ENCODE results near the gene ARHGAP15.
A peak's percentile ranks its signal among the peaks of the same experiment; 100 is the strongest.
"Not testable (repeated sequence)": the region's sequence is repeated elsewhere in the genome, so short reads cannot be mapped to it uniquely, and the experiment has no call there.

The ARHGAP15 gene

DNA sequence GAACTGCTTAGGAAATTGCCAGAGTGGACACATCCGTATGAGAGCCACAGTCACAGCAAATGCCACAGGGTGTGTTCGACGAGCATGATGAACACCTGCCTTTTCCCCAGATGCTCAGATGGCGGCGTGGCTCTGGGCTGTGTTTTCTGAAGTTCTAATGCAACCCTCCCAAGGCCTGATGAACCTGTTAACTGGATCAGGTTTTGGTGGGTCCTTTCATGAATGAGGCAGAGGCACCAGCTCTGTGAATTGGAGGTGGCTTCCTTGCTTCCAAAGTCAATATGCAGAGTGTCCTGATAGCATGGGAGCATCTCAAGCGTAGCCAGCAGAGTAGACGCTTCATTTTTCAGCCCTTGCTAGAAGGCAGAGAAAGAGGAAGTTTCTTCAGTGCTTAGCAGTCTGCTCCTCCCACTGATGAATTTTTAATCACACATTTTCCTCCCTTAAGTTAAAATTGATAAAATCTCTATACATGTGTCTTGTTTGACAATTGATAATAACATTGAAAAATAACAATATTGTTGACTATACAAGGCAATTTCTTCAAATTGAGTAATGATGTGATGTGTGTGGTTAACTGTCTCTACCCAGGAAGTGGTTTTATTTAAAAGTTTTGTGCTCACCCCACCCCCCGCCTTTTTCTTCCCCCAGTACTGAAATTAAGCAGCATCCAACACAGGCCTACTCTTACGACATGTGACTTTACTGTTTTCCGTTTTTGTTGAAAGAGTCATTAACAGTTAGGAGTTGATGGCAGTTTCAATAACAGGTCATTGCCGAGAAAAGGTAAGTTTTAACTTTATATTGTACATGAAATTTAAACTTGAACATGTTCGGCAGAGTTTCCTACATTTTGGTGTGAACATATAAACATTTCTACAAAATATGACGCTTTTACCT, at the start of gene ARHGAP15:
TSS of gene ARHGAP15 (plus strand) at position 739 of the 900 bp plus-strand sequence.
- DNase-seq = peak; percentile 63 to 68

DNA sequence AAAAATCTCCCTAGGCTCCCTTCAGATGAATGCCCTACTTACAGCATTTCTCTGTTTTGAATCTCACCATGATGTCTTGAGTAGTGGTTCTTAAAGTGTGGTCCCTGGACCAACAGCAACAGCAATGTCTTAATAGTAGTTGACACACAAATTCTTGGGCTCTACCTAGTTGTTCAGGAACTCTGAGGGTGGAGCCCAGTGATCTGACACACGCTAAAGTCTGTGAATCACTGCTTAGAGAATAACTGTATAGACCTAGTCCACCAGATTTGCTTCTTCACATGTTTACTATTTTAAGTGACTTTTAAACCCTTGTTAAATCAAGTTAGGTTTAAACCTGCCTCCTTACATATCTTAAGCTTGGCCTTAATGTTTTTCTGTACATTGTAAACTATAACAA, 47.6 kb upstream of the ARHGAP15 start:
- no peak for DNase-seq

DNA sequence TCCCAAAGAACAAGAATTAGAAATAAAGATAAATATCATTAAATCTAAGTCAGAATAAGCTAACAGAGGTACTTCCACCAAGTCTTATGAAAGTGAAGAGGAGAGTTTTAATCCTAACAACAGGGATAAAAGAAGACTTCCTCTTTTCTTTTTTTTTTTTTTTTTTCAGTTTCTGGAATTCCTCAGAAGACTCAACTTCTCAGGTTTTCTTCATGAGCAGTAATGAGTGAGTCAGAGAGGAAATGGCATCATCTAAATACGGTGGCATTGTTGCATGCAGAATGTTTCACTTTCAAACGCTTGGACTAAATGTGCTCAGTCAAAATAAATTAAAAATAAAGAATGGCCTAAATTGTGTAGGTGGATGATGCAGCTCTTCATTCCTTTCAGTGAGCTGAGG, 45.6 kb upstream of the ARHGAP15 start:
- DNase-seq = no peak

DNA sequence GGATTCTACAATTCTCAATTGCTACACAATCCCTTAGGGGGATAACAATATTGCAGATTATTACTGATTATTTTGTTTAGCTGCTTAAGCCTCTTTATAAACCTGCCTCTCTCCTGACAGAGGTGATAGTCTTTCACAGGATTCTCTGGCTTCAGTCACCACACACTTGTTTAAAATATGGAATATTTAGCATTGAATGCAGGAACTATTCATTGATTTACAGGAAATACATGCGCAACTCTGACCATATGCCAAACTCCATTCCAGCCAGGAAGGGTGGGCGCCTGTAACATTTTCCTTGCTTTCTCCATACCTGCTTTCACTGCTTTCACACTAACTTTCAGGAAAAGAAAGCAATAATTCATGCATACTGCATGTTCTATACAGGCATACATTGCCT, 44.8 kb upstream of the ARHGAP15 start:
- DNase-seq = no peak

DNA sequence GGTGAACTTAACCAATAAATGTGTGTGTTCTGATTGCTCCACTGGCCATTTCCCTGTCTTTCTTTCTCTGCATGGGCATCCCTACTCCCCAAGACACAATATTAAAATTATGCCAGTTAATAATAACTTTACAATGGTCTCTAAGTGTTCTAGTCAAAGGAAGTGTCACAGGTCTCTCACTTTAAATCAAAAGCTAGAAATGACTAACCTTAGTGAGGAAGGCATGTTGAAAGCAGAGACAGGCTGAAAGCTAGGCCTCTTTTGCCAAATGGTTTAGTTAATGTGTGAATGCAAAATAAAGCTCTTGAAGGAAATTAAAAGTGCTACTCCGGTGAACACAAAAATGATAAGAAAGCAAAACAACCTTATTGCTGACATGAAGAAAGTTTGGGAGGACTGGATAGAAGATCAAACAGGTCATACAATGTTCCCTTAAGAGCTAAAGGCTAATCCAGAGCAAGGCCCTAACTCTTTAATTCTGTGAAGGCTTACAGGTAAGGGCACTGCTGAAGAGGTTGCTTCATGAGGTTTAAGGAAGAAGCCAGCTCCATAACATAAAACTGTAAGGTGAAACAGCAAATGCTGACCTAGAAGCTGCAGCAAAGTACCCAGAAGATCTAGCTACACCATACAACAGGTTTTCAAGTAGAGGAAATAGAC, 44.0 kb upstream of the ARHGAP15 start:
- no peak for DNase-seq

DNA sequence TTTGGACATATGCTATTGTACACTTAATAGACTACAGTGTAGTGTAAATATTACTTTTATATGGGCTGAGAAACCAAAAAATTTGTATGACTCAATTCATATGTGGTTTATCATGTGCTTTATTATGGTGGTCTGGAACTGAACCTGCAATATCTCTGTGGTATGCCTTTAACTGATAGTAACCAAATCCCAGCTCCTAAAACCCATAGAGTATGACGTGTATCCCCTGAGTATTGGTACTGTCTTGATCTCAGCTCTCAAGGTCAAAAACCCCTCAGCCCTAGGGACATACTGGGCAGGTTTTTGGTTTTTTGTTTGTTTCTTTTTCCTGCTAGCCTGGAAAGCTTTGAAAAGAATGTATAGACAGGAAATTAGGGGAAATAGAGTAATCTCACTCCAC, 42.2 kb upstream of the ARHGAP15 start:
- no peak for DNase-seq

DNA sequence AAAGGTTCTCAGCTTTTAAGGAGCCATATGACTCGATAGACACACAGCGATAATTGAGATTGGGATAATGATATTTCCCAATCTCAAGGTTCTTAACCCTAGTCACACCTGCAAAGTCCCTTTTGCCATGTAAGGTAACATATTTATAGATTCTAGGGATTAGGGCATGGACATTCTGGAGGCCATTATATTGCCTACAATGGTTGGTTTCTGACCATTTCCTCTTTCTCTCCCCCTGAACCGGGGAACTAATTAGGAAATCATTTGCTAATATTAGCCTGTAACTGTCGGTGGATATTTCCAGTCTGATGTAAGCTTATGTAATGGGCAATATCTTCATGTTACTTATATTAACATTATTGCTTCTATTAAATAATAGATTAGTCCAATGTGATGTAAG, 40.8 kb upstream of the ARHGAP15 start:
- no peak for DNase-seq

DNA sequence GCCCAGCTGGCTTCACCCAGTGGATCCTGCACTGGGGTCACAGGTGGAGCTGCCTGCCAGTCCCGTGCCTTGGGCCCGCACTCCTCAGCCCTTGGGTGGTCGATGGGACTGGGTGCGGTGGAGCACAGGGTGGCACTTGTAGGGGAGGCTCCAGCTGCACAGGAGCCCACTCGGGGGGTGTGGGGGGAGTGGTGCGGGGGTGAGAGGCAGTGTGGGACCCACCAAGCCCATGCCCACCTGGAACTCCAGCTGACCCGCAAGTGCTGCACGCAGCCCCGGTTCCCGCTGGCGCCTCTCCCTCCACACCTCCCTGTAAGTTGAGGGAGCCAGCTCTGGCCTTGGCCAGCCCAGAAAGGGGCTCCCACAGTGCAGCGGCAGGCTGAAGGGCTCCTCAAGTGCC, 39.7 kb upstream of the ARHGAP15 start:
- not testable (repeated sequence) for DNase-seq

DNA sequence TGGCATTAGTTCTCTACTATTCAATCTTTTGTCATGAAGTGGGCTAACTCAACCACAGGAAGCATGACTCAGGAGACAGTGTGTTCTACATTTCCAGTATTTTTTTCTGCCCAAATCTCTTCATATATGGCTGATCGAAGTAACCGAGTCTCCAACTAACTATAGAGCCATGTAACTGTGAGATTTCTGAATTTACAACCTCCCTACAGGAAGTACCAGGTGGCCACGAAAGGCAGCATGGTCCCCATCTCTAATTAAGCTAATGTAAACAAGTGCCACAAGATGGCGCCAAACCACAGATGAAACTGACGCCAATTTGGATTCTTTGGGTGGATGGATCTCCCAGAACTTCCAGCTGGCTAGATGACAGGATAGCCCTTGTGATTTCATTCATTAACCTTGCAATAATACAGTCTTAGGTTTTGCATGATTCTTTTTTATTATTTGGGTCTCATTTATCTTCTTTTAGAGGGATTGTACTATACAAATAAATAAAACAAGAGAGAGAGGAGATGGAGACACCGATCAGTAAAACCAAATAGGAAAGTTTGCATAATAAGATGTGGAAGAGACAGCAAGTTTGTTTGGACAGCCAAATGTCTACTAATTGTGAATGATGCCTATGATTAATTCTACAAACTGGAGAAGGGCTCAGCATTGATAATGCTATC, 18.3 kb upstream of the ARHGAP15 start:
- peak; percentile 43 to 50 for DNase-seq

DNA sequence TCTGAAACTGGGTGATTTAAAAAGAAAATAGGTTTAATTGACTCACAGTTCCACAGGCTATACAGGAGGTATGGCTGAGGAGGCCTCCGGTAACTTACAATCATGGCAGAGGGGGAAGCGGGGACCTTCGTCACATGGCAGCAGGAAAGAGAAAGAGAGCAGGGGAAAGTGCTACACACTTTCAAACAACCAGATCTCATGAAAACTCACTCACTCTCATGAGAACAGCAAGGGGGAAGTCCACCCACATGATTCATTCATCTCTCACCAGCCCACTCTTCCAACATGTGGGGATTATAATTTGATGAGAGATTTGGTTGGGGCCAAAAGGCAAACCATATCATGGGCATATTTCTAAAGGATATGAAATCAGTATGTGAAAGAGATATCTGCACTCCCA, 12.0 kb upstream of the ARHGAP15 start:
- no peak for DNase-seq

DNA sequence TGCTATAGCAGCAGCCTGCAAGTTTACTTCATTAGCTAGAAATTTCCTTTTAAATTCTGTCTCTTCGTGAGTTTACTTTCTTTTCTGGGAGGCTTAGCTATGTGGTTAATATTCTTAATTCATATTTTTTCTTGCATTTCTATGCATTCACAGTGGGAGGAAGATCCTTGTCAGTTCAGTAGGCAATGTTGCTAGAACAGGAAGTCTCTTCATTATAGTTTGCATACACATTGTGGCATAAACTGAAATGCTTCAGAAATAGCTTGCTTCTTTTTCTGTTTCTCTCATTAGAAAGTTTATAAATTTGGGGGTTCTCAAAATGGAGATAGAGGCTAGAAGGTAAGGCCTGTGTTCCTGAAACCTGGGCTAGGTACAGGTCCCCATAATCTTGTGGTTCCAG, 8.1 kb upstream of the ARHGAP15 start:
- DNase-seq = no peak

DNA sequence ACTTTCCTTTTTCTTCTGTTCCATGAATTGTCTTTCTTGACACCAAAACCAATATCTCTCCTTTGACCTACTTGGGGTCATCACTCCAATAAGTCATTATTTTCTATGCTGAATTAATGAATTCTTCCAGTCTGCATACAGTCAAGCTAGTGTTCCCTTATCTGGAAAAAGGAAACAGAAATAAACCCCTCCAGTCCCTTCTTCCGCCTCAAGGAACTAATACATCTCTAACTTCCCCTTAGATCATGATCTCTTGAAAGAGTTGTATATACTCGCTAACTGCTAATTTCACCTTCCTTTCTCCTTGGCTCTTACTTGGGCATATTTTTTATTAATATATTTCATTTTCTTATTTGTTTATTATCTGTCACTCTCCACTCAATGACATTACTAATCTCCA, 7.3 kb upstream of the ARHGAP15 start:
- no peak for DNase-seq

DNA sequence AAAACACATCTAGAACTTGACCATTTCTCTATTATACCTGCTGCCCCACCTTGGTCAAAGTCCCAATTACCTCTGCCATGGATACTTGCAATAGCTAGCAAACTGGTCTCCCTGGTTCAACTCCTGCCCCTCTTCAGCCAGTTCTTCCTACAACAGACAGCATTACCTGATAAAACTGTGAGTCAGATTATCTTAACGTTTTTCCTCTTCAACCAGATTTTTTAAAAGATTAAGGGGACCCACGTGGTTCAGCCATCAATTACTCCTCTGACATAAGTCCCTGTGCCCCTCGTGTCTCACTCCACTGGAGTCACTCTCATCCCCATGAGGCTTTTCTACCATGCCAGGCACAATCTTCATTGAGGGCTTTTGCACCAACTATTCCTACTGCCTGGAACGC, 5.3 kb upstream of the ARHGAP15 start:
- DNase-seq = peak; percentile 15 to 17

DNA sequence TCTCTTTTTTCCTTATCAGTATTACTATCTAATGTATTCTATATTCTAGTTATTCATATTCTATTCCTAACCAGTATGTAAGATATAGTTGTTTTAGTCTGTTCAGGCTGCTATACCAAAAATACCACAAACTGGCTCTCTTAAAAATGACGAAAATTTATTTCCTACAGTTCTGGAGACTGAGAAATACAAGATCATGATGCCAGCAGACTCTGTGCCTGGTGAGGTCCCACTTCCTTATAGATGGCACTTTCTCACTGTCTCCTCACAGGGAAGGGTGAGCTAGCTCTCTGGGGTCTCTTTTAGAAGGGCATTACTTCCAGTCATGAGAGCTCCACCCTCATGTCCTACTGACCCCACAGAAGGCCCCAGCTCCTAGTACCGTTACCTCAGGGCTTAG, 4.8 kb upstream of the ARHGAP15 start:
- DNase-seq = no peak

DNA sequence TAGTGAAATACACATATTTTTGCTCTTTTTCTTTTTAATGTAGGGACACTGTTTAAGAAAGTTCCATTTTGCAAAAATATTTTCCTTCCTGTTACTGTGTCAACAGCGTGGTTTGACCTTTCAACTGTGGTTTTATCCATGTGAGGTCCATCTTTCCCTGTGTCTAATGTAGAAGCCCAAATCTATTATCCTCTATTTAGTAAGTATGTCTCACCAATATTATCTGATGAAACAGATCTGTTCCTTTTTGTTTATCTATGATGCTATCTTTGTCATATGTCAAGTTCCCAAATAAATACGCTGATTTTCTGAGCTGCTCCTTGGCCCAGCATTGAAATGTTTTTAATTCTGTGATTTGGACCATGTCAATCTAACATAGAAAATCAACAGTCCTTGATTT, 3.5 kb upstream of the ARHGAP15 start:
- DNase-seq = no peak

DNA sequence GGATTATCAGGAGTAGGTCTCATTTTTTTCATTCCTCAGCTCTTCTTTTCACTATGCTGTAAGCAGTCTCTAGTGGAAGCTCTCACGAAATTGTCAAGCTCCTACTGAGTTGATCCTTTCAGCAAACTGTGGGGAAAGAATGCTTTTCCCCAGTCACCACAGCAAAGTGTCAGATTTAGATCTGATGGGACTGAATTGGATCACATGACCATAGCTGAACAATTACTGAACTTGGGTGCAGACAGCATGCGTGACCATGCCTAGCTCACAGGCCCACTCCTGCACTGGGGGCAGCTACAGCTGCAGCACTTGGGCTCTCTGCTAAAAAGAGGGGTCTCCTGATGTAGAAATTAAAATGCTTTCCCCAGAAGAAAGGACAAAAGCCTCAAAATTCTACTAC, 3.1 kb downstream of the ARHGAP15 start:
- DNase-seq = no peak

DNA sequence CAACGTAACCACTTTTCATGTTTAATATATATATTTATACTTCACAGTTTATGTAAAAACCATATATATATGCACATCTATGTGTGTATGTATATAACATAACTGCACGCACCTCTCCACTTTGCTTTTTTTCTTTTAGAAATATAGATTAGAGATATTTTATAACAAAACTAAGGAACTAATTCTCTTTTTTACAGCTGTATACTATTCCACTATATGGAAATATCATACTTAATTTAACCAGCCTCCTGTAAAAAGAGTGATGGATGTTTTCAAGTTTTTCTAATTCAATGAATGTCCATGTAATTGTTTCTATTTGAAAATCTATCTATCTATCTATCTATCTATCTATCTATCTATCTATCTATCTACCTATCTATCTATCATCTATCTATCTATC, 4.6 kb downstream of the ARHGAP15 start:
- DNase-seq = no peak

DNA sequence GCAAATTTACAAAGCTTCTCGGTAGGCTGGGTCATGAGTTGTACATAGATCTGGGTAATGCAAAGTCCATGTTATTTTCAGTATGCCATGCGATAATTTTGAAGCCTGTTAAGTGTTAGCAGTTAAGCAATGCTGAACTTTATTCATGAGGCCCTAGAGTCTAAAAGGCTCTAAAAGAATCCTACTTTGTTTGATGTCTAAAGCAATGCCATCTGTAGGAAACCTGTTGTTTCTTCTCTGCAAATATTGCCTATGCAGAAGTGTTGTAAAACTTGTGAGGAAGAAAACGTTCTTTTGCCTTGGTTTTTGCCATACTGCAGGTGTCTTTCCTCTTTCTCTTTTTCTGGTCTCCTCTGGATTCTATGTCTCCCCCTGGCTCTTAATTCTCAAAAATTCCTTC, 9.1 kb downstream of the ARHGAP15 start:
- DNase-seq = no peak

DNA sequence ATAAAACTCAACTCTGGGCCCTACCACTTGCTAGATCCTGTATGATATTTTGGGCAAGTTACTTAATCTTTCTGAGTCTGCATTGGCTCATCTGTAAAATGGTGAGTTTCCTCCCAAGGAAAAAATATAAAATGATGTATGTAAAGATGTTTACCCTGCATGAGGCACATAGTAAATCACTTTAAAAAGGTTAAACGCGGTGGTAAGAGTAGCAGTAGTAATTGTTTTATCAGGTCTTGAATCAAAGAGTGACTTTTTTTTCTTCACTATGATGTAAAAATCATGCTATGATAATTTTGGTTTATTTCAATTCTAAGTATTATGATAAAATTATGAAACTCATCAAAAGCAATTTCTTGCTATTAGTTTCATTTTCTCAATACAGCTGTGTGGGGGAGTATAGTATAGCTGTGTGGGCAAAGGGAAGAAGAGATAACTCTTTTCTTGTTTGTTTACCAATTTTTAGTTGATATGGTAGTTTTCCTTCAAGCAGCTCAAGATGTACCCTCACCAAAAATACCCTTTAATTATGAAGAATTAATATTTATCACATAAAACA, 10.7 kb downstream of the ARHGAP15 start:
- DNase-seq = no peak

DNA sequence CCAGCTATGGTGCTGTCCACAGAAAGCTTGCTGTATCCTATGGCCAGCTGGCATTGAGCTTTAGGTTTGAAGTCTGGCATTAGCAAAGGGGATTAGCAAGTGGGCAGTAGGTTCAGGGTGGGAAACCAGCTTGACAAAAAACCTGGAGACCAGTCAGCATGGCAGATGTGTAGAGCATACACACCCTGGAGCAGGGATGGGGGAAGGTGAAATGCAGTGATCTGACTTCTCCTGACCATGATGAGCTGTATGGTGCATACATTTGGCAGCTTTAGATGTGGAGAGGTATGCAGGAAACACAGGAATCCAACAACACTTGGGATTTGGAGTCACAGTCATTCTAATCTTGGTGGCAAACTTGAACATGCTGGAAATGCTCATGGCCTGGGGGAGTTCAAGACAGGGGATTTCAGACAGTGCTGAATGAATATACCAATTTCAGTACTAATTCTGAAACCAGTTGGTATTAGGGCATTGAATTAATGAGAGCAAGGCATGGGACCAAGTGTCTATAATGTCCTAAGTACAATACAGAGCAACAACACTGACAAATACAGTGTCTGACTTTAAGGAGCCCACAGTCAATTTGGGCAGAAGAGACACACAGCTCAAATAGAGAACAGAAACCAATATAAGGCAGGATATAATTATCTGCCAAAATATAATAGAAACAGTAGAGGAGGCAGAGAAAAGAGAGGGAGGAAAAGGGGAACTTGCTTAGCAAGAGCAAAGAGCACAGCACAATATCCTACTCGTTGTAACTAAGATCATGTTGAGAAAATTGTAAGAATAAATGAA, 11.8 kb downstream of the ARHGAP15 start:
- no peak for DNase-seq

DNA sequence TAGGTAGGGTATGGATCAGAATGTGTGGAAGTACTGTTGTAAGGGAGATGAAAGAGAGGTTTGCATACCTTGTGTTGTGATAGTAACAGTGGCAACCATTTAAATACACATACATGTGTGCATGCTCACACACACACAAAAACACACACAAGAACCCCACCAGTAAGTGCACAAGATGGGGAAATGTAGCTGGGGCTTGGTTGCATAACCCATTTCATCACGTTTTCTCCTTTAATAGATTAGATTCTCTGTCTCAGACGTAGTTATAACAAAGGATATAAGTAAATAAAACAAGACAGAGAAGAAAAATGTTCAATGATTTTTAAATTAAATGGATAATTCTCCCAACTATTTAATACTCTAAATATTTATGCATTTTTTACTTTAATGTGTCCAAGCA, 13.4 kb downstream of the ARHGAP15 start:
- DNase-seq = no peak

DNA sequence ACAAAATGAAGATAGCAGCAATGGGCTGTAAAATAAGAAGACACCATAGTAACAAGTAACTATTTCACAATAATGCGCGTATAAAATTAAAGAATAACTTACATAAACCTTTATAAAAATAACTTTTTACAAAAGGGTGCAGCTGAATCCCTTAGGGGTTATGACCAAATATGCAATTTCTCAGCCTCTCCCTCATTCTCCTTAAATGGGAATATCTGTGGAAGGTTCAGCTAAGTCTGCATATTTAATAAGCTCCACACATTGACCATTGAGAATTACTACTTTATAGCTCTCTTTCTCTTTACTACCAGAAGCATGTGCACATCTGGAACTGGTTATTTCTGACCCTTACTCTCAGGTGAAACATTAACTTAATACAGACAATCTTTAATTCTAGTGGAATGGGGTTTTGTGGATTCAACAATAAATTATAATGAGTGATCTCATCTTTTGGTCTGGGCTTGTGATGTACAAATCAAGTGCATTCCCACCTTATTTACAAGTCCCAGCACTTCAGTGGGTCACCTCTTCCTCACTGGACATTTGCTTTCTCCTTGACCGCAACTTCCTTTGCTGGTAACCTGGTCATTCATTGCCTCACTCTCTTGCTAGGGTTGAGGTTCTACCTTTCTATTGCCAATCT, 15.7 kb downstream of the ARHGAP15 start:
- no peak for DNase-seq
